Activated CD8-positive, alpha-beta T cell treated with anti-CD3 and anti-CD28 coated beads for 36 hours (primary cell): ENCODE measurements around the gene LINC01488. TPM values are rescaled to one million over a fixed set of nuclear protein-coding genes. Genes with fewer than 3 reads are reported as not detected.

Experiments
- ATAC-seq: fragments of 200-7000 bp; cut with Tn5 transposase; one replicate; pipeline ENCODE4 v1.10.0; 2021; ENCODE audit warnings: mild to moderate bottlenecking, moderate library complexity
- CTCF ChIA-PET: fragments of 350-600 bp; sonication (Branson Sonifier 250); formaldehyde crosslinking; loops from one replicate; lab custom pipeline; 2021; ENCODE audit warnings: antibody characterized with exemption; lab: Charles Lee
- POLR2A ChIA-PET: fragments of 350-600 bp; sonication (Branson Sonifier 250); formaldehyde crosslinking; loops from one replicate; lab custom pipeline; 2021; ENCODE audit warnings: antibody characterized with exemption; lab: Charles Lee
- DNase-seq: peaks from one replicate; pipeline ENCODE4 v3.0.0-alpha.2; 2020
- H3K27ac Mint-ChIP-seq: one replicate; pipeline ENCODE4 v1.8.0; 2021; ENCODE audit warnings: mild to moderate bottlenecking, mixed read lengths
- H3K27me3 Mint-ChIP-seq: one replicate; pipeline ENCODE4 v1.8.0; 2021; ENCODE audit warnings: mixed read lengths
- H3K36me3 Mint-ChIP-seq: one replicate; pipeline ENCODE4 v1.8.0; 2021; ENCODE audit warnings: low read depth, mixed read lengths
- H3K4me1 Mint-ChIP-seq: one replicate; pipeline ENCODE4 v1.8.0; 2021; ENCODE audit warnings: low read depth, mixed read lengths
- H3K4me3 Mint-ChIP-seq: one replicate; pipeline ENCODE4 v1.8.0; 2021; ENCODE audit warnings: mild to moderate bottlenecking, moderate library complexity, mixed read lengths
- H3K9me3 Mint-ChIP-seq: one replicate; pipeline ENCODE4 v1.8.0; 2021; ENCODE audit warnings: mixed read lengths
- intact Hi-C: fragments of 100-400 bp; cut with micrococcal nuclease; formaldehyde crosslinking; loops from one replicate; pipeline ENCODE4 v1.10.0; 2022
- total RNA-seq, 2 experiments: library from RNA; stranded (reverse); gene quantifications; one replicate each; pipeline ENCODE4 v1.2.3, GENCODE V29; 2021
- TF ChIP-seq, protein P1 (sequence below): fragments of 200-600 bp; IDR thresholded peaks from one replicate; pipeline ENCODE4 v1.8.0; 2022; ENCODE audit warnings: antibody characterized with exemption, mild to moderate bottlenecking

The LINC01488 gene
- total RNA-seq, 2 experiments from 2014 or later, result not detected

DNA sequence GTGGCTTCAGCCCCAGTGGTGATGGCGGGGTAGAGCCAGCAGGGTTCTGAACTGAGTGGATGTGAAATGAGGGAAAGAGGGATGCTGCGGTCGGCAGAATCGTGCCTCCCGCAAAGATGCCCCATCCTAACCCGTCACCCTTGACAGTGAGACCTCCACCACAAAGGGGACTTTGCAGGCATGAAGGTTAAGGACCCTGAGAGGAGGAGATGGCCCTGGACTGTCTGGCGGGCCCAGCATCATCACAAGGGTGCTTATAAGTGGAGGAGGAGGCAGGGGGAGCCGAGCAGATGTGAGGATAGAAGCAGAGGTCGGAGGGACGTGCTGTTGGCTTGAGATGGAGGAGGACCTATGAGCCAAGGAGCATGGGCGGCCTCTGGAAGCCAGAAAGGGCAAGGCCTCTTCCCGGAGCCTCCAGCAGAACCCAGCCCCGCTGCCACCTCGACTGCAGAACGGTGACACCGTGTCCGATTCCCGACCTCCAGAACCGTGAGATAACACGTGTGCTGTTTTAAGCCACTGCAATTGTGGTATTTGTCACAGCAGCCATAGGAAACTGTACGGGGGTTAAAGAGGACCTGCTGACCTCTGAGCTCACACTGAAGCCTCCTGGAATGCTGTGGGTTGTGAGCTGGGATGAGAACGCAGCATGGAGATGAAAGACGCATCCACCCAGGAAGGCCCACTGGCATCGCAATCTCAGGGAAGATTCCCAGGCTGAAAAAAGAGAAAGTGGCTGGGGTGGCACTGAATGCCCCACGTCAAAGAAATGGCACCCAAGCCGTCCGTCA is 10.9 kb downstream of the LINC01488 start:
- TF ChIP-seq, protein P1, sequence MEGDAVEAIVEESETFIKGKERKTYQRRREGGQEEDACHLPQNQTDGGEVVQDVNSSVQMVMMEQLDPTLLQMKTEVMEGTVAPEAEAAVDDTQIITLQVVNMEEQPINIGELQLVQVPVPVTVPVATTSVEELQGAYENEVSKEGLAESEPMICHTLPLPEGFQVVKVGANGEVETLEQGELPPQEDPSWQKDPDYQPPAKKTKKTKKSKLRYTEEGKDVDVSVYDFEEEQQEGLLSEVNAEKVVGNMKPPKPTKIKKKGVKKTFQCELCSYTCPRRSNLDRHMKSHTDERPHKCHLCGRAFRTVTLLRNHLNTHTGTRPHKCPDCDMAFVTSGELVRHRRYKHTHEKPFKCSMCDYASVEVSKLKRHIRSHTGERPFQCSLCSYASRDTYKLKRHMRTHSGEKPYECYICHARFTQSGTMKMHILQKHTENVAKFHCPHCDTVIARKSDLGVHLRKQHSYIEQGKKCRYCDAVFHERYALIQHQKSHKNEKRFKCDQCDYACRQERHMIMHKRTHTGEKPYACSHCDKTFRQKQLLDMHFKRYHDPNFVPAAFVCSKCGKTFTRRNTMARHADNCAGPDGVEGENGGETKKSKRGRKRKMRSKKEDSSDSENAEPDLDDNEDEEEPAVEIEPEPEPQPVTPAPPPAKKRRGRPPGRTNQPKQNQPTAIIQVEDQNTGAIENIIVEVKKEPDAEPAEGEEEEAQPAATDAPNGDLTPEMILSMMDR, result no peak
- intact Hi-C loops, result no loop called here
- CTCF ChIA-PET, result no interaction called here

DNA sequence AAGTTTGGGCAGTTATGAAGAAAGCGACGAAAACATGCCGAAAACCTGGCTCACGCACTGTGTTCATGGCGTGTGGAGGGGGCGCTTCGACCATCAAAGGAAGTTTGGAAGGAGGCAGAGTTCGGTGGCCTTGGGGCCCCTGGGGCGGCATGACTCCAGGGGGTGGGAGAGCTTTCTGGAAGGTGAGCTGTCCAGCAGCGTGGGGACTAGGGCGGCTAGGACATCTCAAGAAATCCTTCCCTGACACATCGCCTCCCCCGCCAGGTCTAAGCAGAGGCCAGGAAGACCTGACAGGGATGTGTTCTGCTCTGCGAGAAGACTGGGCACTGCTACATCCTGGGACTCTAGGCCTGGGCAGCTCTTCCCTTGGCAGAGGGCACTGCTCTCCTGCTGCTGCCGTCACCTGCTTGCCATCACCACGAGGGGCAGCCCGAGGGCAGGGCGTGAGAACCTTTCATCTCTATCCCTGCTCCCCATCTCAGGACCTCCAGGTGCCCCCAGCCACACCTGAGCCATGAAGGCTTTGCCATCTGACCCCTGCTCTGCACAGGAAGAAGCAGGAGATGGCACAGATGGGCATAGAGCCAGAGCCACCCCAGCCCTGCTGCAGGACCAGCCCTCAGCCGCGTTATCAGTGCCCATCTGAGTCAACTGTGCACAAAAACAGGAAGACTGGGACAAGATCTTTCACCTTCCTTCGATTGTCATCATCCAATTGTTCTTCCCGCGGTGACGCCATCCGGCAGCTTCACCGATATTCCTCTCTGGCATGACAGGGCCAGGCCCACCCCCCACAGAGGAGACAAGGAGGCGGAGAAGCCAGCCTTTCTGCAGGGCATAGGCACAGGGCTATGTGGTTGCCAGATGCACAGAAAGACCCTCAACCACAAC is 12.7 kb downstream of the LINC01488 start:
- Mint-ChIP-seq H3K36me3 (no peaks in the 10 kb centered on the region), H3K4me1 (no peaks in the 10 kb centered on the region), H3K4me3 (no peak overlapping the region), H3K9me3 (no peaks in the 10 kb centered on the region), H3K27me3 (peaks cover 2% of the 10 kb centered on the region), H3K27ac (no peak overlapping the region)
- ATAC-seq (no peak), DNase-seq (no peak)
- intact Hi-C loops, result no loop called here
- ChIA-PET POLR2A (no interaction called here), CTCF (no interaction called here)
- TF ChIP-seq, protein P1, result no peak

More for the DNA sequence above, 10.9 kb downstream of the LINC01488 start:
- Mint-ChIP-seq H3K4me1 (no peaks in the 10 kb centered on the region), H3K9me3 (no peaks in the 10 kb centered on the region), H3K27me3 (peaks cover 2% of the 10 kb centered on the region), H3K4me3 (no peak overlapping the region), H3K36me3 (no peaks in the 10 kb centered on the region), H3K27ac (no peak overlapping the region)
- no peak for DNase-seq
- POLR2A ChIA-PET, result no interaction called here
- ATAC-seq, result no peak

DNA sequence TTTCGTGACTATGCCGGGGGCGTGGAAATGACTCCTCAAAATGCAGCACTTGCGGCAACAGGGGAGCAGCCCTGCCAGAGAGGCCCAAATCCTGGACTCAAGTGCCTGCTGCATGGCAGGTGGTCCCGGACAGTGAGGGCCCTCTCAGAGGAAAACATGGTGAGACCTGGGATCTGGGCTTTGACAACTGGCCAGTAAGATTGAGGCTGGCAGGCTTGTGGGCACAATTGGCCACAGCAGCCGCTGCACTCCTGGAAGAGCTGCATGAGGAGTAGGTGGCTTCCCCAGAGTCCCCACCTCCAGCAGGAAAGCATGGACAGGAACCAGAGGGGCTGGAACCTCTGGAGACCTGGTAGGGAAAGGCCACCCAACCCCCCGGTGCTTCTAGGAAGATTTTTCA is 13.4 kb downstream of the LINC01488 start:
- DNase-seq (no peak), ATAC-seq (no peak)
- Mint-ChIP-seq H3K27me3 (peaks cover 2% of the 10 kb centered on the region), H3K4me1 (no peaks in the 10 kb centered on the region), H3K36me3 (no peaks in the 10 kb centered on the region), H3K9me3 (no peaks in the 10 kb centered on the region), H3K4me3 (no peak overlapping the region), H3K27ac (no peak overlapping the region)
- ChIA-PET CTCF (no interaction called here), POLR2A (no interaction called here)
- TF ChIP-seq, protein P1, result no peak
- intact Hi-C loops, result no loop called here

DNA sequence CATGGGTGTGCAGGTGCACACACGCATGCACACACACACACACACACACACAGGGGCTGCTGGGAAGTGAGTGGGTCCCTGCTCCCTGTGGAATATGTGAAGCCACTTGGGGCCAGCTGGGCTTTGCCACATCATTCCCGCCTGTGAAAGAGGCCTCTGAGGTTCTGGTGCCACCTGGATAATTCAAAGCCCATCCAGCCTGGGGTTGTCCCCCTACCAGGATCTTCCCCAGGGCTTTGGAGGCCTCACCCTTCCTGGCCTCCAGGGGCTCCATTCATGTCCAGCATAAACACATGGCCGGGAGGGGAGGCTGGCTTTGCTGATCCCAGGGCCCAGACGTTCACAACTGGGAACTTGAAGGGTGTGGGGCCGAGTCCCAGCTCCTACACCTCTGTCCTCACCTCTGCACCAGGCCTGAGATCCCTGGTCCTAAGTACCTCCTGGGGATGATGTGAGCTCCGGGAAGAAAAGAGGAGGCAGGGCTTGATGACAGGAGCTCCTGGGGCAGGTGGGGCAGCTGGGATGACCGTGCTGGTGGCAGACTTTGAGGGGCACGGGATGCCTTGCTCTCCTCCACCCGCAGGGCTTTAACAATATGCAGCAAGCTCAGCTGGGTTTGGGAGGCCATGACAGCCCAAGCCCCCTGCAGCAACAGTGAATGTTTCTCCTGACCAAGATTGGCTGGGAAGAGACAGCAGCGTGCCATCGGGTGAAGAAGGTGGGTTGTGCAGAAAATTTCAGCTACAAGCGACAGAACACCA is 14.2 kb downstream of the LINC01488 start:
- Mint-ChIP-seq H3K27ac (no peak overlapping the region), H3K4me3 (no peak overlapping the region), H3K27me3 (peaks cover 2% of the 10 kb centered on the region), H3K9me3 (no peaks in the 10 kb centered on the region), H3K36me3 (no peaks in the 10 kb centered on the region), H3K4me1 (no peaks in the 10 kb centered on the region)
- TF ChIP-seq, protein P1, result no peak
- CTCF ChIA-PET, result no interaction called here
- DNase-seq (no peak), ATAC-seq (no peak)
- intact Hi-C loops, result no loop called here
- POLR2A ChIA-PET, result no interaction called here
